ENCODE data around the gene ABI1. TPM values are rescaled to one million over a fixed set of nuclear protein-coding genes. Genes with fewer than 3 reads are reported as not detected.

Gene ABI1
- total and polyA plus RNA-seq, 2 of the 13 experiments (the other 11 are each of a cell fraction or from before 2014, with no cell fraction given) = 20.9 to 22.9 TPM

GRCh38 chr10:26863351-26864076, 2.8 kb upstream of the ABI1 start:
- ChIA-PET POLR2A (no interaction called here), CTCF (ENCODE audit: low intra/inter-chr PET ratio, low total read pairs) (no interaction called here)
- Histone ChIP-seq H3K4me1 (ENCODE audit: insufficient read depth, low read length) (peaks cover 14% of the 10 kb centered on the region), H4K20me1 (ENCODE audit: insufficient read depth, low read length) (no peaks in the 10 kb centered on the region; the same call in 1 of the 2 replicates), H3K36me3 (replicated peaks in 1 of 2; ENCODE audit: control insufficient read depth in 1 of 2, insufficient read depth in 2 of 2, low read length in 2 of 2) (no peaks in the 10 kb centered on the region), H3K27ac (ENCODE audit: extremely low read length, insufficient read depth, low read length) (no peak overlapping the region), H3K79me2 (ENCODE audit: insufficient read depth, low read length) (peaks cover 16% of the 10 kb centered on the region), H3K9me3 (ENCODE audit: low read length) (no peaks in the 10 kb centered on the region), H3K9ac (ENCODE audit: insufficient read depth, low read depth, low read length) (no peak overlapping the region), H3K4me3 (replicated peaks in 1 of 3; ENCODE audit: insufficient read depth in 1 of 3, low read depth in 2 of 3, low read length in 3 of 3) (no peak overlapping the region), H3K4me2 (ENCODE audit: low read depth, low read length) (no peak overlapping the region), H3K27me3 (ENCODE audit: control insufficient read depth in 1 of 2, insufficient read depth in 2 of 2, low read length in 2 of 2) (peaks cover 0 to 11% of the 10 kb centered on the region in 2 experiments; a peak in 2 of 5 replicates), H2AFZ (ENCODE audit: low read length) (no peak overlapping the region)
- intact Hi-C loops (cut with micrococcal nuclease; ENCODE audit: unreplicated experiment) (no loop called here), in situ Hi-C loops (cut with HindIII; ENCODE audit: extremely low pct_ligation_motif_present, low pct_unique_long_range_greater_than_20kb) (no loop called here)
- WGBS (ENCODE audit: low lambda C conversion rate) = 61% methylated on average over 3 of the region's 3 CpGs
- ATAC-seq (no peak), FAIRE-seq (no peak), DNase-seq (ENCODE audit: low spot score) (no peak)
- BruUV-seq (replicated peaks) = no TSS peak
- TF ChIP-seq ZNF20 (CRISPR knock-in tag; IDR thresholded peaks at IDR 0.05) (no peak), NFRKB (IDR thresholded peaks at IDR 0.05) (no peak), HNRNPL (IDR thresholded peaks at IDR 0.05; ENCODE audit: low read depth, low read length) (no peak), SIN3B (IDR thresholded peaks at IDR 0.05; ENCODE audit: low read length) (no peak), RERE (CRISPR knock-in tag; IDR thresholded peaks at IDR 0.05; ENCODE audit: low read depth) (no peak), ESRRA (CRISPR knock-in tag; IDR thresholded peaks at IDR 0.05; ENCODE audit: low read depth) (no peak)
- TF ChIP-seq, protein P1, sequence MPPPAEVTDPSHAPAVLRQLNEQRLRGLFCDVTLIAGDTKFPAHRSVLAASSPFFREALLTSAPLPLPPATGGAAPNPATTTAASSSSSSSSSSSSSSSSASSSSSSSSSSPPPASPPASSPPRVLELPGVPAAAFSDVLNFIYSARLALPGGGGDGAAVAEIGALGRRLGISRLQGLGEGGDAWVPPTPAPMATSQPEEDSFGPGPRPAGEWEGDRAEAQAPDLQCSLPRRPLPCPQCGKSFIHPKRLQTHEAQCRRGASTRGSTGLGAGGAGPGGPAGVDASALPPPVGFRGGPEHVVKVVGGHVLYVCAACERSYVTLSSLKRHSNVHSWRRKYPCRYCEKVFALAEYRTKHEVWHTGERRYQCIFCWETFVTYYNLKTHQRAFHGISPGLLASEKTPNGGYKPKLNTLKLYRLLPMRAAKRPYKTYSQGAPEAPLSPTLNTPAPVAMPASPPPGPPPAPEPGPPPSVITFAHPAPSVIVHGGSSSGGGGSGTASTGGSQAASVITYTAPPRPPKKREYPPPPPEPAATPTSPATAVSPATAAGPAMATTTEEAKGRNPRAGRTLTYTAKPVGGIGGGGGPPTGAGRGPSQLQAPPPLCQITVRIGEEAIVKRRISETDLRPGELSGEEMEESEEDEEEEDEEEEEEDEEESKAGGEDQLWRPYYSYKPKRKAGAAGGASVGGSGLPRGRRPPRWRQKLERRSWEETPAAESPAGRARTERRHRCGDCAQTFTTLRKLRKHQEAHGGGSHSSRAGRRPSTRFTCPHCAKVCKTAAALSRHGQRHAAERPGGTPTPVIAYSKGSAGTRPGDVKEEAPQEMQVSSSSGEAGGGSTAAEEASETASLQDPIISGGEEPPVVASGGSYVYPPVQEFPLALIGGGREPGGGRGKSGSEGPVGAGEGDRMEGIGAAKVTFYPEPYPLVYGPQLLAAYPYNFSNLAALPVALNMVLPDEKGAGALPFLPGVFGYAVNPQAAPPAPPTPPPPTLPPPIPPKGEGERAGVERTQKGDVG (CRISPR knock-in tag; IDR thresholded peaks at IDR 0.05; ENCODE audit: borderline replicate concordance) = no peak
